Left renal pelvis (tissue), 4 donors: ENCODE results near the gene PNPO. TPM values are rescaled to one million over a fixed set of nuclear protein-coding genes. Genes with fewer than 3 reads are reported as not detected.
"Not testable (repeated sequence)": the region's sequence is repeated elsewhere in the genome, so short reads cannot be mapped to it uniquely, and the experiment has no call there.

Experiments used
- DNase-seq, 4 donors: peaks; one replicate each; pipeline ENCODE4 v3.0.0-alpha.2; 2013; ENCODE audit warnings: low read depth in 4 of 4, low spot score in 3 of 4
- polyA plus RNA-seq, 4 donors: library from polyadenylated mRNA; unstranded; fragments of 120-200 nt; gene quantifications; one replicate each; pipeline ENCODE4 v1.2.1, GENCODE V29; 2013; ENCODE audit not compliant: insufficient read length in 4 of 4

The PNPO gene
- polyA plus RNA-seq, 4 donors: 5.8 to 24.1 (median 20.6) TPM

DNA sequence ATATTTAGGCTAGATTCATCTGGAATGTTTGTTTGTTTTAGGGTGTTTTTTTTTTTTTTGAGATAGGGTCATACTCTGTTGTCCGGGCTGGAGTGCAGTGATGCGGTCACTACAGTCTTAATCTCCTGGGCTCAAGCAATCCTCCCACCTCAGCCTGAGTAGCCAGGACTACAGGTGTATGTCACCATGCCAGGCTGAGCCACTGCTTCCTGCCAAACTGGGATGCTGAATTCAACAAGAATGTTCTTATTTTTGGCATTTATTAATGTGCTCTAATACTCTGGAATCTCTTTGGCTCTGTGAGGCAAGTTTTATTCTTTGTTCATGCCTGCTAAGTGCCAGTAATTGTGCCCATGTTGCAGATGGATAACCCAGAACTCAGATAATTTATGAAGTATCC is 23.8 kb upstream of the PNPO start:
- no peak for DNase-seq

DNA sequence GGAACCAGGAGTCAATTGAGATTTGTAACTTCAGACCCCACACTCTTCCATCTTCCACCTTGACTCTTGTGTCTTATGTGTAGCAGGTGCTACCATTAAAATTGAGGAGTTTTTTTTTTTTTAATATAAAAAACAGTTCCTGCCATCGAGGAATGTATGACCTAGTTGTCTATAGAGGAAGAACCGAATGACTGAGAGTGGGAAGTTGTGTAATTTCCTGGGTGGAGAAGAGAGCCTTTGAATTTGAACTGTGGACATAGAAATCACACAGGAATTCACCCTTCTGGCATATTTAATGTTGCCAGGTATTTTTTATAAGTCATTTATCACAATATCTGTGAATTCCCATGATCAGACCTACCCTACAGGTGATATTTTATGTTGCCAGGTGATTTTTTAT is 23.4 kb upstream of the PNPO start:
- DNase-seq: no peak

DNA sequence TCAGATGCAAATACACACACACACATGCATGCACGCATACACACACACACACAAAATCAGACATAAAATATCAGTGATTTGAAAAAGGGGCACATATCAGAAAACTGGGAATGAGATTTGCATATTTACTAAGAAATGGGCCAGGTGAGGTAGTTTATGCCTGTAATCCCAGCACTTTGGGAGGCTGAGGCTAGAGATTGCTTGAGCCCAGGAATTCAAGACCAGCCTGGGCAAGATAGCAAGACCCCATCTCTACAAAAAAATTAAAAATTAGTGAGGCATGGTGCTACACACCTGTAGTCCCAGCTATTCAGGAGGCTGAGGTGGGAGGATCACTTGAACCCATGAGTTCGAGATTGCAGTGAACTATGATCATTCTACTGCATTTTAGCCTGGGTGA is 22.4 kb upstream of the PNPO start:
- DNase-seq: no peak

DNA sequence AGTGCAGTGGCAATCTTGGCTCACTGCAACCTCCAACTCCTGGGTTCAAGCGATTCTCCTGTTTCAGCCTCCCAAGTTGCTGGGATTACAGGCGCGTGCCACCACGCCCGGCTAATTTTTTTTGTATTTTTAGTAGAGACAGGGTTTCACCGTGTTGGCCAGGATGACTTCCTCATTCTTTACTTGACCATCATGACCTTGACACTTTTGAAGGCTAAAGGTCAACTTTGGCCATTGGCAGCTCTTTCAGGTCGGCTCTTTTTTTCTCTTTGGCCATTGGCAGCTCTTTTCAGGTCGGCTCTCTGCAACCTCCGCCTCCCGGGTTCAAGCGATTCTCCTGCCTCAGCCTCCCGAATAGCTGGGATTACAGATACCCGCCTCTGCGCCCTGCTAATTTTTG is 21.5 kb upstream of the PNPO start:
- not testable (repeated sequence) for DNase-seq

DNA sequence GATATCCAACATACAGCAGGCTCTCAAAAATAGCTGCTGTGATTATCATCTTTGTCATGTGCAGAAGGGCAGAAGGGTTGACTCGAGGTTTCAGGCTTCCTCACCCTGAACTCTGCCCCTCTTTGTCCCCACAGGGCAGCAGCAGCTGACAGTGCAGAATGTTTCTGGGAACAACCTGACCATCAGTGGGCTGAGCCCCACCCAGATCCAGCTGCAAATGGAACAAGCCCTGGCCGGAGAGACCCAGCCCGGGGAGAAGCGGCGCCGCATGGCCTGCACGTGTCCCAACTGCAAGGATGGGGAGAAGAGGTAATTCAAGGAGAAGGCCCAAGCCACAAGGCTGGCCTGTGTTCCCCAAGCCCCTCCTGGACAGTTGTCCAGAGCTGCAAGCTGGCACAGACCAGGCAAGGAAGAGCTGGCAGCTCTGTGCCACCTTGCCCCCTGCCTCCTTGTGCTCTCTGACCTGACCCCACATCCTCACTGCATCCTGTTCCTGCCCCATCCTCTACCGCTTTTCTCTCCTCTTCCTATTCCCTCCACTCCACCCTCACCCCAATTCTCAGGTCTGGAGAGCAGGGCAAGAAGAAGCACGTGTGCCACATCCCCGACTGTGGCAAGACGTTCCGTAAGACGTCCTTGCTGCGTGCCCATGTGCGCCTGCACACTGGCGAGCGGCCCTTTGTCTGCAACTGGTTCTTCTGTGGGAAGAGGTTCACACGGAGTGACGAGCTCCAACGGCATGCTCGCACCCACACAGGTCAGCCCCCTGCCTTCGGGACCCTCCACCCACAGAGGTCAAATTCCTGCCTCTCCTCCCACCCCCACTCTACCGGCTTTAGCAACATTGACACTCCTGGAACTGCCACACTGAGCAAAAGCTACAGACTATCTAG is 16.3 kb upstream of the PNPO start:
- DNase-seq: no peak

DNA sequence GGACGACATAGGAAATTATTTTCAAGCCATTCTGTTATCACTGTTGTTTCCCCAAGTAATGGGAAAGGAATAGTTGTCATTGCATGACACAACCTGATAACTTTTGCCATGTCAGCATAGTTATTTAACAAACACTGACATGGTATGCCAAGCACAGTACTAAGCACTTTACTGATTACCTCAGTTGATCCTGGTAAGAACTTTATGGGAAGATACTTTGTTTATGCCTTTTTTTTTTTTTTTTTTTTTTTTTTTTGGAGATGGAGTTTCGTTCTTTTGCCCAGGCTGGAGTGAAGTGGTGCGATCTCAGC is 15.7 kb upstream of the PNPO start:
- DNase-seq: no peak

DNA sequence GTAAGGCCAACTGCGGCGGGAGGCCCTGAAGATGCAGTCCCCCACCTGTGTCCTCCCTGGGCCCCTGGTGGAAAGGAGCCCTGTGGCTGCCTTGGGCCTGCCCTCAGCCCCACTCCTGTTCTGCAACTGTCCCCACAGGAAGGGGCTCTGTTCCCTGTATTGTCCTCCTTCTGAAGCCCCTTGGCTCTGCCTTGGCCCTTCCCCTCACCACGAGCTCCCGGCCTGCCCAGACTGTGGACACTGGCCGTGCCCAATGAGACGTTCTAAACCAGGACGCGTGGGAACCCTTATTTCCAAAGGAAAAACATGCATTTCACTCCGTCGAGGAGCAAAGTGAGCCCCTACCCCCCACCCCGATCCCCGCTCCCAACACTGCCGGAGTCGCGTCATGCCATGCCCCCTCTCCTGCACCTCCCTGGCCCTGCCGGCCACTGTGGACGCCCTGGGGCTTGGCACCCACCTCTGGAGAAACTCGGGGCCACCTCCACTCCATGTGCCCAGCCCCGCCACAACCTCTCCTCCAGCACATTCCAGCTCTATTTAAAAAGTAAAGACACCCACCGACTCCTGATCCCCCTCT is 13.5 kb upstream of the PNPO start:
- DNase-seq: no peak

DNA sequence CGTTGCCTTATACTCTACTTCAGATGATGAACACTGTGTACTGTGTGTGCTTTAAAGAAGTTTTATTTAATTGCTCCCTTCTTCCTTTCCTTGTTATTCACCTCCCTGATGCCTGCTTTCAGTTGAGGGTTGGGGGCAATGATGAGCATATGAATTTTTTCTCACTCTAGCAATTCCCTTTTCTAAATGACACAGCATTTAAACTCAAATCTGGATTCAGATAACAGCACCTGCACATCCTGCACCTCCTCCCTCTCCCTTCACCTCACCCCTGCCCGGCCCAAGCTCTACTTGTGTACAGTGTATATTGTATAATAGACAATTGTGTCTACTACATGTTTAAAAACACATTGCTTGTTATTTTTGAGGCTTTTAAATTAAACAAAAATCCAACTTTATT is 13.0 kb upstream of the PNPO start:
- DNase-seq: no peak

DNA sequence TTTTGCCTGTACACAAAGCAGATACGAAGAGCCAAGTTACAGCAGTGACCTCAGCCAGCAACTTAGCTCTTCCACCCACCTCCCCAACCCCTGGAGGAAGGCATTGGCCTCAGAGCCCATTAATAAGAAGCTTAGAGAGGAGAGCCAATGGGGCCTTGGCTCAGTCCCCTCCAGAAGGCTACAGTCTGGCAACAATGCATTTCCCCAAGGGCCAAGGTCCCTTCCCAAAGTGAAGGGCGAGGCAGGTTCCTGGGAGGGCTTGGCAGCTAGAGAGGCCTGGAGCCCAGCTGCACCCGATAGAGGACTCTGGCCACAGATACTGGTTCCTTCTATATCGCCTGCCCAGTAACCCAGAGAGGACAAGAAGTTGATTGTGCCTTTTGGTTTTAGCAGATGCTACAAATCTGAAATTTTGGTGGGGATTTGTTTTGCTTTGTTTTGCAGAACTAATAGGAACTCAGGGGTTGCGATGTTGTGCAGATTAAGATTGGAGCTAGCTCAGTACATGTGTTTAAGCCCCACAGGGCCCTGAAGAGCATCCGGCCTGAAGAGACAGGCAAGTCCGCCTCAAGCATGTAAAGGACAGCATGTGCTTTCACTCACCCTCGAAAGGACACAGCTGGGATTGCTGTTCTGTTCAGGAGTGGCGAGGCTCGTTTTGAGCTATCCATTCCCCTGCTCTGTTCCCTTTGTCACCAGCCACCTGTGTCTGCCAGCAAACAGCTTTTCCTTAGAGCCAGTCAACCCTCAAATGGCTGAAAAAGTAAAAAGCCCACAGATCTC is 12.0 kb upstream of the PNPO start:
- no peak for DNase-seq

DNA sequence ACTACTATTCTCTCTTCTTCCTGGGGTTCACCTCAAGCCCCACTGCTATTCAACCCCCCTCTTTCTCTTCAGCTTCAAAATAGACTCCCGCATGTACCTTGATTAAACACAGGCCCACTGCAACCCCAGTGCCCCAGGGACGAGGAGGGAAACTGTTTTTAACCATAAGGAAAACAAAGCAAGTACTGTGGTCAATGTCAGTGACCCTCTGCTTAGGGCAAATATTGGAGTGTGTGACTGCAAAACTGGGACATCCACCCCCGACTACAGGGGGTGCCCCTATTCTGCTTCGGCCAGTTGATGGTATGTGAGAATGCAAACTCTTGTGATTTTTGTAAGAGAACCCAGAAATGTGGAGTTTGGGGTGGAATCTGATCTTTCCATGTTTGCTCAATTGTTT is 9.5 kb upstream of the PNPO start:
- no peak for DNase-seq

DNA sequence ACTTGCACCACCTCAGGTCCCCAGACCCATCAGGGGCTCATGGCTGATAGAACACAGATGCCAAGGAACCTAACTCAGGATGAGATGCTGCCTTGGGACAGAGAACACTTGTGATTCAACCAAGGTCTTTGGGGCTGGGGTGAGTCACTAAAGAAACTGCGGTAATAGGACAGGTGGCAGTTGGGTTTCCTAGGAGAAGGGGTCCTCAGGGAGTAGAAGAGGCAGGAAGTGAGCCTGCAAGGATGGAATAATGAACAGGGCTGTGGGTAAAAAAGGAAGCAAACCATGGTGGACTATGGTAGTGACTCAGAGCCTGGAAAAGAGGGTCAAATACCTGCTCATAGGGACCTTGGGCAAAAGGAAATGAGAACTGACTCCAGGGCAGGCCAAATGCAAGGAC is 6.5 kb upstream of the PNPO start:
- no peak for DNase-seq

DNA sequence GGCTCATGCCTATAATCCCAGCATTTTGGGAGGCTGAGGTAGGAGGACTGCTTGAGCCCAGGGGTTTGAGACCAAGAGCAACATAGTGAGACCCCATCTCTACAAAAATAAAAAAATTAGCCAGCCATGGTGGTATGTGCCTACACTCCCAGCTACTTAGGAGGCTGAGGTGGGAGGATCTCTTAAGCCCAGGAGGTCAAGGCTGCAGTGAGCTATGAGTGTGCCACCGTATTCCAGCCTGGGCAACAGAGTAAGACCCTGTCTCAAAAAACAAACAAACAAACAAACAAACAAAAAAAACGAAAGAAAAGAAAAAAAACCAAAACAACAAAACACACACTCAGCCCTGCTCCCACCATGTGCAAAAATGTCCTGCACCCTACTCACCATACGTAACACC is 5.9 kb upstream of the PNPO start:
- DNase-seq: not testable (repeated sequence)

DNA sequence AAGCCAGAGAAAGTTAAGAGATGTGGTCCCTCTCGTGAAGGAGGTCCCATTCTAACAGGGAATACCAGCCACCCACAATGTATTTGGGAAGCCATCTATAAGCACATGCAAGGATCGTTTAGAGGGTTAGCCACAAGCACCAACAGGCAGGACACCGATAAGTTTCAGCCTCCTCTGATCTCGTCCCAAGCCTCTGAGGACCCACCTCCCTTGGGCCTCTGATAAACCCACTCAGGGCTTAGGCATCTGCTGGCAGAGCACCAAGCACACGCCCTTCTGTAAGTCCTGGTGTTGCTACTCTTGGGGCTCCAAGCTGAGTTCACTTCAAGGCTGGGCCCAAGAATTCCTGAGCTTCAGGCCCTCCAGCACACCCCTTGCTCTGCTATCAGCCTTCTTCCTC is 5.4 kb upstream of the PNPO start:
- DNase-seq: no peak

DNA sequence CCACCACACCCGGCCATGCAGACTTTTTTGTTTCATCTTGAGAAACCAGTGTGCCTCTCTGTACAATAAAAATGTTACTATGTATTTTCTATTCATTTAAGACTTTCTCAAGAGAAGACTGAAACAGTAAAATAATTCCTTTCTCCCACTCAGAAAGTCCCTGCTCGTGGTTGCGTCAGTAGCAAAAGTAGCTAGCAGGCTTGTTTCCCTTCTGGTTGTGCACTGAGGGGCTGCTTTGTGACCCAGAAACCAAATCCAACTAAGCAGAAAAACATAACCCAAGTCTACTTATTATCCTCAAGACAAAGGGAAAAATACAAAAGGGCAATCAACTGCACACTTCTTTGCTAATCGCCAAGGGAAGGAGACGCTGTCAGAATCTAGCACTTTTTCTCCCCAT is 3.4 kb upstream of the PNPO start:
- no peak for DNase-seq

DNA sequence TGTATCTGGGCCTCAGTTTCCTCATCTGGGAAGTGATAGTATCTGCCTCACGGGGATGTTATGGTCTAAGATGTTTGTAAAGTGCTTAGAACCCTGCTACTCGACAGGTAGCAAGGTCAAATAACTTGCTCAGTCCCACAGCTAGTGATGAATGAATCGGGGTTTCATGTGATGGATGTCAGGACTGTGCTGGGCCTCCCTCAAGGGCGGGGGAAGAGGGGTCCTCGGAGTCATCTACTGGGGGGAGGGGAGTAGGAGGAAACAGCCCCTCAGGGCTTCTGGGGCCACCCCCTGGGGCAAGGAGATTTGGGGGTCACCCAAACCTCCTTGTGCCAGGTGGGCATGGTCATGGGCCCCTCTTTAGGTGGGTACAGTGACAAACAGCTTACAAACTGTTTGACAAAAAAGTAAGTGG is 732 bp downstream of the PNPO start:
- DNase-seq: no peak

DNA sequence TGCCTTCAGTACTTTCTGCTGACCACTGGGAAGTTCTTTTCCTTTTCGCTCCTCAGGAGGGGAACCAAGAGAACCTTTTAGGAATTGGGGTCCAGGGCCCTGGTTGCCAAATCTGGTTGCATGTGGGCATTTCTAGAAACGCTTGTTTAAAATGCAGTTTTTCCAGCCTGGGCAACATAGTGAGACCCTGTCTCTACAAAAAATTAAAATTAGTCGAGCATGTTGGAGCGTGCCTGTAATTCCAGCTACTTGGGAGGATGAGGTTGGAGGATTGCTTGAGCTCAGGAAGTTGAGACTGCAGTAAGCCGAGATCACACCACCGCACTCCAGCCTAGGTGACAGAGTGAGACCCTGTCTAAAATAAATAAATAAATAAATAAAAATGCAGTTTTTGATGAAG is 1.2 kb downstream of the PNPO start:
- no peak for DNase-seq

DNA sequence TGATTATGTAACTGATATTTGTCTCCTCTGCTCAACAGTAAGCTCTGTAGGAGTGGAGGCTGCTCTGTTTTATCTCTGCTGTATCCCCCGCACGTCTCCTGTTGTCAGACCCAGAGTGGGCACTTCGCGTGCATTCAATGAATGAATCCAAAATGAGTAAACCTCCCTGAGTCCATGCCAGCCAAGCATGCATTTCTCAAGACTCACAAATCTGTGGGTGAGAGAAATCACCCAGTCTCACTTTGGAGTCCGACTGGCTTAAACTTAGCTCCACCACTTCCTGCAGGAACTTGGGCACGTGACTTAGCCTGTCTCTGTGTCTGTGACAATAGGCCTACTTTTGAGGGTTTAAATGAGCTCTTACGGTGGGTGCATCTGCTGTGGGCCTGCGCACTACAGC is 3.7 kb downstream of the PNPO start:
- DNase-seq: no peak

DNA sequence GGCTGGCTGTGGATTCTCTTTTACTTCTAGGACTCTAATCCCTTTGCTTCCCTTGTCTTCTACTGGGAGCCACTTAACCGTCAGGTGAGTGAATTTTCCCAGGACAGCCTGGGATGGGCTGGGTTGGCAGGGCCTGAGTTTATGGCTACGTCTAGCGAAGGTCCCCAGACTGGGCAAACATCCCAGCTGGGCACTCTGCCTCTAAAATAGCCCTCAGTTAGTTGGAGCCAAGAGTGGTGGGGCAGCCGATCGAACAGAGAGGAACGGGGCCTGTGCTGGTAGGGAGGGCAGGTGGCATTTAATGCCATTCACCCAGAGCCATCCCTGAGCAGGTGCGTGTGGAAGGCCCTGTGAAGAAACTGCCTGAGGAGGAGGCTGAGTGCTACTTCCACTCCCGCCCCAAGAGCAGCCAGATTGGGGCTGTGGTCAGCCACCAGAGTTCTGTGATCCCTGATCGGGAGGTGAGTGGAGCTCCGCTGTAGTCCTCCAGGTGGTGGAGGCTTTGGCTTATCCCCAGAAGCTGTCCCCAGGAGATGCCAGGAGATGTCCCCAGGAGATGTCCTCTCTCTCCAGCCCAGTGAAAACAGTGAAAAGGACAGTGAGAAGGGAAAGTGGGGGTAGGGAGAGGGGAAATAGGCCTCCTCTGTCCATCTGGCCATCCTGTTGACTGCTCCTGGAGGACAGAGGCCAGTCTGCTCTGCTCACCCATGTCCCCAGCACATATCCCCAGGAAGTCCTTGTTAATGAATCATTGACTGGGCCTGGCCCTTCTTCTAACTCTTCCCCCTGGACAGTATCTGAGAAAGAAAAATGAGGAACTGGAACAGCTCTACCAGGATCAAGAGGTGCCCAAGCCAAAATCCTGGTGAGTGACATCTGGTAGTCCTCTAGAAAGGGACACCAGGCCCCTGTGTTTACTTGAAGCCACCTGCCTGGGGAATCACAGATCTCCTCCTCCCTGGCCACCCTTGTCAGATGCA is 4.4 kb downstream of the PNPO start:
- DNase-seq: no peak

DNA sequence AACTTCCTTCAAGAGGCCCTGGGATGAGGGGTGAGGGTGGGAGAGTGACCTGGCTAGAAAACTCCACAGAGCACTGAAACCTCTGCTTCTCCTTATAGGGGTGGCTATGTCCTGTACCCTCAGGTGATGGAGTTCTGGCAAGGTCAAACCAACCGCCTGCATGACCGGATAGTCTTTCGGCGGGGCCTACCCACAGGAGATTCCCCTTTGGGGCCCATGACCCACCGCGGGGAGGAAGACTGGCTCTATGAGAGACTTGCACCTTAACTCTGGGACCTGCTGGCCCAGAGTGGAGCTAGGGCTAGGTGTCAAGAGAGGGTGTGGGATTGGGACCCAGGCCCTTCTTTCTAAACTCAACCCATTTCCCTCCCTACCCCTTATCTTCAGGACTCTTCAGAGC is 5.1 kb downstream of the PNPO start:
- no peak for DNase-seq

DNA sequence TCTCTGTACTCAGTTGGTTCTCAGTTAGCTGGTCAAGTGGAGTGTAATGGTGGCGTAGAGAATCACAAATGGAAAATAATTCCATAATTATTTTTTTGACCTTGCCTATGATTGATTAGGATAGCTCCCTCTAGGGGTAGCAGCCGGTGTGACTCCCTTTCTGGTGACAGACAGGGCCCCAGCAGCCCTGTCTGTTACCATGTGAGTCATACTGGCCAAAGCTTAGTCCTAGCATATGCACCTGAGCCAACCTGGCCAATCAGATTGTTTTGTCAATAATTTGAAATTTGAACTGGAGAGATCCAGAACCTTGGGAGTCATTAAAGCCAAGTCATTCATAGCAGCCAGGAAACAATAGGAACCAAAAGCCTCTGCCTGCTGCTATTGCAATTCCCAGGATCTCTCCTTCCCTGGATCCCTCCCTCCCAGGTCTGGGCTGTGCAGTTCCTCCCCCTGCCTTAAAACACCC is 5.6 kb downstream of the PNPO start:
- DNase-seq: no peak
